DMS53 (cell line): ENCODE results near the gene ERC1.
A peak's percentile ranks its signal among the peaks of the same experiment; 100 is the strongest.
"Not testable (repeated sequence)": the region's sequence is repeated elsewhere in the genome, so short reads cannot be mapped to it uniquely, and the experiment has no call there.

ENCODE experiments used
- DNase-seq: peaks from one replicate; lab custom pipeline; 2025; lab: John Stamatoyannopoulos, UW

Gene ERC1

GRCh38 chr12:1122786-1123185, 131.8 kb downstream of the ERC1 start:
- DNase-seq = peak; percentile 25

- DNase-seq = no peak
These were observed 135.1 kb downstream of the ERC1 start for GRCh38 chr12:1126091-1126490.

GRCh38 chr12:1127021-1127420, 136.0 kb downstream of the ERC1 start:
- no peak for DNase-seq

- peak; percentile 93 for DNase-seq
These were observed 139.1 kb downstream of the ERC1 start for GRCh38 chr12:1130164-1130563.

- DNase-seq = peak; percentile 97
These were observed 139.5 kb downstream of the ERC1 start for GRCh38 chr12:1130571-1130970.

- no peak for DNase-seq
These were observed 140.8 kb downstream of the ERC1 start for GRCh38 chr12:1131811-1132224.

- DNase-seq = no peak
These were observed 141.3 kb downstream of the ERC1 start for GRCh38 chr12:1132311-1132710.

GRCh38 chr12:1138691-1139090, 147.7 kb downstream of the ERC1 start:
- DNase-seq = no peak

- not testable (repeated sequence) for DNase-seq
These were observed 155.7 kb downstream of the ERC1 start for GRCh38 chr12:1146758-1147157.

GRCh38 chr12:1147821-1148220, 156.8 kb downstream of the ERC1 start:
- no peak for DNase-seq

GRCh38 chr12:1157046-1157445, 166.0 kb downstream of the ERC1 start:
- DNase-seq = no peak

GRCh38 chr12:1161197-1161596, 170.2 kb downstream of the ERC1 start:
- DNase-seq = no peak

- DNase-seq = no peak
These were observed 171.2 kb downstream of the ERC1 start for GRCh38 chr12:1162081-1162760.

GRCh38 chr12:1167784-1168183, 176.8 kb downstream of the ERC1 start:
- no peak for DNase-seq

- DNase-seq = peak; percentile 30
These were observed 179.4 kb downstream of the ERC1 start for GRCh38 chr12:1170411-1170810.

GRCh38 chr12:1171657-1172408, 180.8 kb downstream of the ERC1 start:
- peak; percentile 92 for DNase-seq

- DNase-seq = peak; percentile 68
These were observed 183.0 kb downstream of the ERC1 start for GRCh38 chr12:1173781-1174617.

- peak; percentile 80 for DNase-seq
These were observed 183.6 kb downstream of the ERC1 start for GRCh38 chr12:1174659-1175058.

- no peak for DNase-seq
These were observed 185.2 kb downstream of the ERC1 start for GRCh38 chr12:1176191-1176590.

GRCh38 chr12:1179128-1179527, 188.1 kb downstream of the ERC1 start:
- no peak for DNase-seq

GRCh38 chr12:1182069-1182468, 191.0 kb downstream of the ERC1 start:
- DNase-seq = no peak

- no peak for DNase-seq
These were observed 193.4 kb downstream of the ERC1 start for GRCh38 chr12:1184402-1184801.
